Heart right ventricle (tissue), 16 donors: ENCODE measurements around the gene P2RY8. TPM values are rescaled to one million over a fixed set of nuclear protein-coding genes. Genes with fewer than 3 reads are reported as not detected.

Experiments
- ATAC-seq, 8 donors: fragments of 200-7000 bp; cut with Tn5 transposase; one replicate each; pipeline ENCODE4 v1.9.1; 2020; ENCODE audit warnings: mild to moderate bottlenecking in 8 of 8, moderate library complexity in 8 of 8, moderate number of reproducible peaks in 1 of 8
- DNase-seq, 2 donors: peaks; one replicate each; pipeline ENCODE4 v3.0.0-alpha.2; 2020
- H3K27ac ChIP-seq, 10 donors: fragments of 200-600 bp; sonication (generic) in 2 of 10; one replicate each; pipeline versions ENCODE4 v1.5.0 to v1.8.0; 2020 to 2022; ENCODE audit warnings: mild to moderate bottlenecking in 3 of 10
- H3K27me3 ChIP-seq, 7 donors: fragments of 200-600 bp; one replicate each; pipeline ENCODE4 v1.8.0; 2021 to 2022; ENCODE audit warnings: mild to moderate bottlenecking in 2 of 7
- H3K36me3 ChIP-seq, 9 donors: fragments of 200-600 bp; sonication (generic) in 1 of 9; one replicate each; pipeline versions ENCODE4 v1.5.0 to v1.8.0; 2020 to 2022; ENCODE audit warnings: mild to moderate bottlenecking in 2 of 9
- H3K4me1 ChIP-seq, 9 donors: fragments of 200-600 bp; sonication (generic) in 1 of 9; one replicate each; pipeline versions ENCODE4 v1.5.0 to v1.8.0; 2020 to 2022; ENCODE audit warnings: mild to moderate bottlenecking in 4 of 9
- H3K4me3 ChIP-seq, 10 donors: fragments of 200-600 bp; sonication (generic) in 2 of 10; one replicate each; pipeline versions ENCODE4 v1.5.0 to v1.8.0; 2020 to 2022; ENCODE audit warnings: mild to moderate bottlenecking in 7 of 10, moderate library complexity in 2 of 10
- H3K9me3 ChIP-seq, 11 donors: fragments of 200-600 bp in 10 of 11; sonication (generic) in 2 of 11; one replicate each; pipeline versions ENCODE4 v1.5.0 to v1.8.0; 2013 to 2022; ENCODE audit warnings: mild to moderate bottlenecking in 2 of 11, control low read depth in 1 of 11, moderate library complexity in 1 of 11
- CTCF ChIP-seq, 9 donors: fragments of 200-600 bp; sonication (generic) in 2 of 9; IDR thresholded peaks; one replicate each; pipeline versions ENCODE4 v1.5.0 to v1.8.0; 2021 to 2022; ENCODE audit warnings: antibody characterized with exemption in 9 of 9, mild to moderate bottlenecking in 5 of 9, moderate library complexity in 1 of 9
- WGBS, 2 donors: extraction: QIAGEN DNeasy Blood & Tissue Kit; methylation state at CpG; one replicate each; pipeline ENCODE4 v1.1.7; 2013; ENCODE audit warnings: inconsistent platforms in 1 of 2; 5-methylcytosine and 5-hydroxymethylcytosine counted together
- intact Hi-C, 10 donors: fragments of 100-400 bp; cut with DNase I; formaldehyde crosslinking; loops; one replicate each; pipeline versions ENCODE4 v1.11.1 to v1.14.2; 2022
- polyA plus RNA-seq, 2 donors: library from polyadenylated mRNA; stranded (reverse); fragments of 200-250 nt; gene quantifications; one replicate each; pipeline ENCODE4 v1.2.3, GENCODE V29; 2013
- total RNA-seq, 10 donors: library from RNA; stranded (reverse); fragmentation: NEBNext Ultra II Directional in 3 of 10; extraction: Animal tissue kit (Norgen Biotek cat#: 25700) in 3 of 10; gene quantifications; one replicate each; pipeline versions ENCODE4 v1.2.1 to v1.2.4, GENCODE V29; 2021 to 2023
- donor health status: Arrhythmogenic right ventricular cardiomyopathy.
- donor health status: ischemic (EF 13 %, LVEDD 7.1; RV severe dilation, severe dysfunction).
- donor health status: healthy with polysubstance abuse.
- donor health status: DM: no; HTN: yes; CAD: no.
- donor health status: DM: no; HTN: no; CAD: no.
- donor health status: ischemic (EF 25% LVEDD 6.9; RV normal size, moderate dysfunction).
- donor health status: ischemic (EF 25% LVEDD 5.7; RV mildly dilated, moderate dysfunction).
- donor health status: healthy.
- donor health status: DM: yes; HTN: yes; CAD: no.
- donor health status: Ischemic cardiomyopathy.
- donor health status: ischemic (EF 35%, LVEDD 5.7; RV mildly dilated, moderate dysfunction).
- donor health status: nonischemic (EF 11% LVEDD 7.7; RV severe dilation, severe dysfunction).
- donor health status: DM: yes; HTN: yes; CAD: no.
- donor health status: PGD.
- donor health status: ischemic (EF 29% LVEDD 5.4; RV normal size, mild dysfunction).
- donor health status: nonischemic (EF 23%, LVEDD 6.1; RV moderate dilation, normal function).

P2RY8 gene
- total and polyA plus RNA-seq, 12 donors = 1.0 to 6.7 (median 4.0) TPM

DNA sequence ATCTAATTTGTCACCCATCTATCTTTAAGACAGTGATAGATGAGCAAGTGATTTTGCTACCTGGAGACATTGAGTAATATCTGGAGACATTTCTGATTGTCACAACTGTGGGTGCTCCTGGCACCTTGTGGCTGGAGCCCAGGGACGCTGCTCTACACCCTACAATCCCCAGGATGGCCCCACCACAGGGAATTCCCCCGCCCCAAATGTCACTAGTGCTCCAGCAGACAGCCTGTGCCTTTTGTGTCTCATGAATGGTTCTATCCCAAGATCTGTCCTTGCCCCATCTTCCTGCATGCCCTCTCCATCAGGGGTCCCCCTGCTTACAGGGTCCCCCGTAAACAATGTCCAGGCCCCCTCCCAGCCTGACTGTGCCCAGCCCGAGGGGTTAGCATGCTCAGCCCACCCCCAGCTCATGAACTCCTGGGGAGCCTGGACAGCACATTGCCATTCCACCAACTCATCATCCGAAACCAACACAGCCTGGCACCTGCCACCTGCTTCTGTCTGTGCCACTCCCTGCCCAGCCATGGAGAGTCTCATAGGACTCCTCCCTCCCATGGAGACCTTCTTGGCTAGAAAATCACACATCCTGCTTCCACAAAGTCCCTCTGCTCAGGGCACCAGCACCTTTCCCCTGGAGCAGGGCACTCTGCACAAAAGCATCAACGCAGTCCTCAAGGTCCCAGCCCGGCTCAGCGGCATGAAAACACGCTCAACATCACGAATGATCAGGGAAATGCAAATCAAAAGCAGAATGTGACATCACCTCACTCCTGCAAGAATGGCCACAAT is 5.7 kb downstream of the P2RY8 start:
- H3K27me3 ChIP-seq = peaks cover 0 to 14% (median 0%) of the 10 kb centered on the region in 7 donors
- no peak overlapping the region for H3K27ac ChIP-seq
- no peak for DNase-seq
- ATAC-seq = no peak
- 77 to 84% methylated on average over 10 of the region's 10 CpGs for WGBS, 2 donors
- no peak overlapping the region for H3K4me3 ChIP-seq
- intact Hi-C loops = no loop called here
- H3K36me3 ChIP-seq = no peaks in the 10 kb centered on the region
- no peaks in the 10 kb centered on the region for H3K9me3 ChIP-seq
- H3K4me1 ChIP-seq = peaks cover 0 to 7% (median 0%) of the 10 kb centered on the region in 9 donors
- no peak for TF ChIP-seq CTCF (IDR thresholded peaks at IDR 0.05)

- Histone ChIP-seq H3K4me3 (no peak overlapping the region), H3K9me3 (no peaks in the 10 kb centered on the region), H3K27ac (no peak overlapping the region), H3K36me3 (no peaks in the 10 kb centered on the region), H3K27me3 (peaks cover 0 to 14% (median 0%) of the 10 kb centered on the region in 7 donors), H3K4me1 (peaks cover 0 to 3% (median 0%) of the 10 kb centered on the region in 9 donors)
- no peak for TF ChIP-seq CTCF (IDR thresholded peaks at IDR 0.05)
- 88% methylated on average over 6 of the region's 6 CpGs for WGBS, 2 donors
- DNase-seq (no peak), ATAC-seq (no peak)
- intact Hi-C loops = no loop called here
Measured at GRCh38 chrX:1529756-1530155, 7.2 kb downstream of the P2RY8 start.

GRCh38 chrX:1529328-1529727 is 7.7 kb downstream of the P2RY8 start:
- Histone ChIP-seq H3K36me3 (no peaks in the 10 kb centered on the region), H3K27ac (no peak overlapping the region), H3K9me3 (no peaks in the 10 kb centered on the region), H3K27me3 (peaks cover 0 to 9% (median 0%) of the 10 kb centered on the region in 7 donors), H3K4me3 (no peak overlapping the region), H3K4me1 (peaks cover 0 to 3% (median 0%) of the 10 kb centered on the region in 9 donors)
- ATAC-seq (no peak), DNase-seq (no peak)
- WGBS, 2 donors = 64 to 68% methylated on average over 2 of the region's 2 CpGs
- TF ChIP-seq CTCF (IDR thresholded peaks at IDR 0.05) = no peak
- intact Hi-C loops = no loop called here

- DNase-seq (no peak), ATAC-seq (no peak)
- WGBS, 2 donors = 78 to 80% methylated on average over 5 of the region's 5 CpGs
- peaks cover 0 to 7% (median 0%) of the 10 kb centered on the region in 7 donors for H3K27me3 ChIP-seq
- intact Hi-C loops = no loop called here
- H3K36me3 ChIP-seq = no peaks in the 10 kb centered on the region
- H3K9me3 ChIP-seq = no peaks in the 10 kb centered on the region
- H3K4me1 ChIP-seq = peaks cover 0 to 3% (median 0%) of the 10 kb centered on the region in 9 donors
- H3K4me3 ChIP-seq = no peak overlapping the region
- TF ChIP-seq CTCF (IDR thresholded peaks at IDR 0.05) = no peak
- no peak overlapping the region for H3K27ac ChIP-seq
Measured at GRCh38 chrX:1528884-1529203, 8.1 kb downstream of the P2RY8 start.
